CD1c-positive myeloid dendritic cell (primary cell): ENCODE results near the gene SPECC1L.

Experiments used
- DNase-seq: peaks from one replicate; pipeline ENCODE4 v3.0.0-alpha.2; 2016; ENCODE audit errors: extremely low spot score

SPECC1L gene

GRCh38 chr22:24428751-24429410 lies 158.2 kb downstream of the SPECC1L start:
- no peak for DNase-seq

GRCh38 chr22:24429411-24430365 lies 159.1 kb downstream of the SPECC1L start:
- peak; percentile 28 for DNase-seq

GRCh38 chr22:24430431-24431308 lies 160.0 kb downstream of the SPECC1L start:
- no peak for DNase-seq

- no peak for DNase-seq
Measured at GRCh38 chr22:24431309-24432034, 160.8 kb downstream of the SPECC1L start.

- no peak for DNase-seq
Measured at GRCh38 chr22:24432059-24432853, 161.6 kb downstream of the SPECC1L start.

- no peak for DNase-seq
Measured at GRCh38 chr22:24433001-24433827, 162.6 kb downstream of the SPECC1L start.

- DNase-seq: peak; percentile 85
Measured at GRCh38 chr22:24433828-24434470, 163.3 kb downstream of the SPECC1L start.

GRCh38 chr22:24434471-24435322 lies 164.1 kb downstream of the SPECC1L start:
- DNase-seq: peak; percentile 88

- DNase-seq: no peak
Measured at GRCh38 chr22:24435323-24435645, 164.7 kb downstream of the SPECC1L start.

- DNase-seq: no peak
Measured at GRCh38 chr22:24435861-24436371, 165.3 kb downstream of the SPECC1L start.

GRCh38 chr22:24436553-24436952 lies 165.9 kb downstream of the SPECC1L start:
- DNase-seq: no peak

GRCh38 chr22:24437091-24437490 lies 166.5 kb downstream of the SPECC1L start:
- DNase-seq: no peak

- no peak for DNase-seq
Measured at GRCh38 chr22:24437741-24438328, 167.2 kb downstream of the SPECC1L start.

- DNase-seq: peak; percentile 47
Measured at GRCh38 chr22:24440270-24440717, 169.7 kb downstream of the SPECC1L start.

GRCh38 chr22:24440718-24441405 lies 170.2 kb downstream of the SPECC1L start:
- no peak for DNase-seq

- no peak for DNase-seq
Measured at GRCh38 chr22:24441406-24442351, 171.0 kb downstream of the SPECC1L start.
